ENCODE measurements around the gene KHSRP. TPM values are rescaled to one million over a fixed set of nuclear protein-coding genes. Genes with fewer than 3 reads are reported as not detected.

KHSRP gene
- total RNA-seq, 1 donor from 2014 or later: 168 TPM

Small RNAs within 50 kb of the gene (microRNA-seq; reads per million reads assigned to microRNA genes)
- gene MIR3940 (ENCODE audit: borderline number of aligned reads): 2.2 reads per million
- gene MIR6790 (ENCODE audit: borderline number of aligned reads): not detected
- gene MIR6885 (ENCODE audit: borderline number of aligned reads): not detected

Other genes starting within 250 kb of the KHSRP start
- gene MLLT1, start 144.8 kb downstream of the KHSRP start, total RNA-seq: 62.3 TPM
- not detected for gene ACER1, start 91.2 kb downstream of the KHSRP start, total RNA-seq
- 59.8 TPM for gene CLPP, start 63.3 kb downstream of the KHSRP start, total RNA-seq
- gene ALKBH7, start 52.0 kb downstream of the KHSRP start, total RNA-seq: 45.7 TPM
- 0.87 TPM for gene PSPN, start 48.9 kb downstream of the KHSRP start, total RNA-seq
- gene GTF2F1, start 31.6 kb downstream of the KHSRP start, total RNA-seq: 39.1 TPM
- gene SLC25A41, start 9.0 kb upstream of the KHSRP start, total RNA-seq: not detected
- gene SLC25A23, start 35.0 kb upstream of the KHSRP start, total RNA-seq: 21.5 TPM
- not detected for gene CRB3, start 39.5 kb upstream of the KHSRP start, total RNA-seq
- gene DENND1C, start 57.0 kb upstream of the KHSRP start, total RNA-seq: 4.5 TPM
- gene TUBB4A, start 77.5 kb upstream of the KHSRP start, total RNA-seq: 0.48 TPM
- 1.8 TPM for gene TNFSF9, start 106.2 kb upstream of the KHSRP start, total RNA-seq
- gene CD70, start 166.3 kb upstream of the KHSRP start, total RNA-seq: not detected
- gene TNFSF14, start 245.3 kb upstream of the KHSRP start, total RNA-seq: 4.5 TPM

All from mesenteric fat pad (tissue), 1 donor.